Measurements from ENCODE around the gene ALDH1A1.

ALDH1A1 gene

DNA sequence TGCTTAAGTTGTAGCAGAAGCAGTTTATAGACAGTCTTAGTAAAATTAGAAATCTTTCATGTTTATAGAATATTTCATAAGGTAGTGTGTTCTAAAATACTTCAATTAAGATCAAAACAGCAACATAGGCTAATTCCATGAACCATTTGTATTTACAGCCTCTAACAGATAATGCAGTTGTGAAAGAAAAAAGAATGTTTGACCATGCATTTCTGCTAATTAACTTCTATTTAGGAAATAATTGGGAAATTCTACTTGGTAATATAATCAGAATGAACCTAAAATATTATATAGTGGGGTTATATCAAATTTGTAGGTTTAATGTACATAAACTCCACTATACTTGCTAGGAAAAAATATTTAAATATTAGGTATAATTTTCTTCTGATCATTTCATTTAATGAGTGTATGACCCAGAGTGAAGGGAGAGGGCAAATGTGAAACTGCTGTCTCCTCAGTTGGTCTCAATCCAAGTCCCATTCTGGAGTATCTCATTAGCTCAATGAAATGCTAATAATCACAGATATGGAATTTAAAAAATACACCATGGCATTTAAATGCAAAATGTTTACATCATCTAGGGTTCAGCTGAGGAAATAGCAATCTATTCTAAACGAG, 34.9 kb downstream of the ALDH1A1 start:
- DNase-seq (ENCODE audit: low read depth) = no peak

DNA sequence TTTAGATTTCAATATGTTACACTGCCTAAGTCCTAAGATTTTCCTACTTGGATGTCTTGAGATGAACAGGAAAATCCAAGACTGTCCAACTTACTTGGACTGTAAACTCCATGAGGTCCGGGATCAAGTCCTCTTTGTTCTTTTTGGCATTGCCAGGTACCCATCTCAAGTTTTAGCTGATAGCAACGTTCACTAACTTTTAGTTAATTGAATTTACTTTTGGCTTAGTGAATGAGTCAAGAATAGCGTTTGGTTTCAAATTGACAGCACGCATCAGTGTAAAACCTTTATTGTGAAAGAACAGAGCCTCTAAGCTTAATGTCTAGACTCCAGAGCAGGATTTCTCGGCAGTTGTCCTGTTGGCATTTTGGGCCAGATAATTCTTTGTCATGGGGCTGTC, 37.2 kb downstream of the ALDH1A1 start:
- no peak for DNase-seq (ENCODE audit: low read depth)

DNA sequence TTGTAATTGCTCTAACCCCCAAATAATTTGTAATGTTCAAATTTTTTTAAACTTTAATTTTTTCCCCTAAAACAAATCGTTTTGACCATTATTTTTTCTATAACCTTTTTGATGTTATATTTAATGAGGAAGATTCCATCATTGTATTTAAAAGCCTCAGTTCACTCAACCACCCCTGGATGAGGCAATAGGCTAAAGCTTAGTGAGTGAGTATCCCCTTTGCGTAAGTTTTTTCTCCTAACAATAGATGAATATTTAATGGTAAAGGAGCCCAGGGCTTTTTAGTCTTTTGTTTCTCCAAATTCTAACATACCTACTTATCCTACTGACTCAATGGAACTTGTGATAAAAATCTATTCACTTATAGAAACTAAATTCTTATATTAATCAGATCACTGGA, 38.1 kb downstream of the ALDH1A1 start:
- DNase-seq (ENCODE audit: low read depth) = no peak

DNA sequence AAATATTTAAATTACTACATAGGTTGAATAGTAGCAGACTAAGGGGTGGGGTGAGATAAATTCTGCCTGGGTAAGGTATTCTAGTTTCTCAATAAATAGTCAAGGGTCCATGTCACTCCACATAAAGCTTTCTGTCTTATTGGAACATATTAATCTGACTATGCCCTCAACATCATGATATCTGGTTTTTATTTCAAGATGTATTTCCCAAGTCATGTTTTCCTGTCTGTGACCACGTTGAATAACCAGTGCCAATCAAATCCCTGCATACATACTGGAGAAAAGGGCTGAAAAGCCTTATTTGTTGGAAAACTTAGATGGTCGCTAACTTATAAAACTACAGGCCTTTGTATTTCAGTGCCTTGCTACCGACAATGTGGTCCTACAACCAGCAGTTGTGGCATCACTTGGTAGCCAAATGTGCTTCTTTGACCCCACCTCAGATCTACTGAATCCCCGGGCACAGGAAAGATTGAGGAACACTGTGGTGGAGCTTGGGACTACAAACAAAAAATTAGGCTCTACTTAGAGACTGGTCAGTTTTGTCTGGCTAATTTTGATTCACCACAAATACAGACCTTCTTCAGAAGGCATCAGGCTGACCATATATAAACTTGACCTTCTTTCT, 39.4 kb downstream of the ALDH1A1 start:
- no peak for DNase-seq (ENCODE audit: low read depth)

DNA sequence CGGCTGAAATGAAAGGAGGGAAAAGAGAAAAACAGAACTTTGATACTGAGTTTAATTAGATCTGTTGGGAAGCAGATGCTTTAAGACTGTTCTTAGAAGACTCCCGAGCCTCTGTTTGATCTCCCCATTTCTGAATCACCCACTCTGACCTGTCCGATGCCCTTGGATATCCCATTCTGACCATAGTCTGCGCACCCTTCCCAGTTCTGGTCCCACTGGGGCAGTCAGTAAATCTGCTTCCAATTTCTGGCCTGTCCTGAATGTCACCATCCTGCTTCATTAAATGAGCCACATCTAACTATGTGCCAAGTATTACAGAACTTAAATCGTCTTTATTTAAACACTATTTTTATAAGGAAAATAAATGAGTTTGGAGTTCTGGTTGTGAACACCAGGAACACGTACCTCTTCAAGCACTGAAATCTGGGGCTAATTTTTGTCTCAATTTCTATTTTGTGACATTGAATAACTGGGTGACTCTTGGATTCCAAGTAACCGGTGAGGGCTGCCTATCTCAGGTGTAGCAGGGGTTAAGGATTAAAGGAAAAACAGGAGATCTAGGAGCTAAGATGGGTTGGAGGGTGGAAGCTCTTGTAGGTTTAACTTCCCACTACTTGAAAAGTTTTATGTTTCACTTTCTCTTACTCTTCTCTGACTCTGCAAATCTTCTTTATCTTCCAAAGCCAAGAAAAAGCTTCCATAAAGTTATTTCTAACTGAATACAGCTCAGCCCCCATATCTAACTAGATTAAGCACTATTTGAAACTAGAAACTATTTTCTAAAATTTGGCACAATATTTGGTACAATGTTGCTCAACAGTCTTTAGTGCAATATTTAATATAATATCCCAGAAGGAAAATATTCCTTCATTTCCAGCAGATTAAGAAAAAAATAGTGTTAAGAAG, 40.1 kb downstream of the ALDH1A1 start:
- DNase-seq (ENCODE audit: low read depth) = no peak

DNA sequence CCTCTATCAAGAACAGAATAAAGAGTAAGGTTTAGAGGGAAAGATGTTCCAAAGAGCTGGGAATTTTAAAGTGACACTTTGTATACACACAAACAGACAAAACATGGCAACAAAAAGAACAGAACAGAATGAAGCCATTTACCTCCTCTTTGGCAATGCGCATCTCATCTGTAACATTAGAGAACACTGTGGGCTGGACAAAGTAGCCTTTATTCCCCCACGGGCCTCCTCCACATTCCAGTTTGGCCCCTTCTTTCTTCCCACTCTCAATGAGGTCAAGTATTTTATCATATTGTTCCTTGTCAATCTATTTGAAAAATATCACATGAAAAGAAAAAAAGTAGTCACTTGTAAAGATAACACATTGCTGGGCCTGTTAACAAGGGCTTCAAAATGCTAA, 41.0 kb downstream of the ALDH1A1 start:
- DNase-seq (ENCODE audit: low read depth) = no peak

DNA sequence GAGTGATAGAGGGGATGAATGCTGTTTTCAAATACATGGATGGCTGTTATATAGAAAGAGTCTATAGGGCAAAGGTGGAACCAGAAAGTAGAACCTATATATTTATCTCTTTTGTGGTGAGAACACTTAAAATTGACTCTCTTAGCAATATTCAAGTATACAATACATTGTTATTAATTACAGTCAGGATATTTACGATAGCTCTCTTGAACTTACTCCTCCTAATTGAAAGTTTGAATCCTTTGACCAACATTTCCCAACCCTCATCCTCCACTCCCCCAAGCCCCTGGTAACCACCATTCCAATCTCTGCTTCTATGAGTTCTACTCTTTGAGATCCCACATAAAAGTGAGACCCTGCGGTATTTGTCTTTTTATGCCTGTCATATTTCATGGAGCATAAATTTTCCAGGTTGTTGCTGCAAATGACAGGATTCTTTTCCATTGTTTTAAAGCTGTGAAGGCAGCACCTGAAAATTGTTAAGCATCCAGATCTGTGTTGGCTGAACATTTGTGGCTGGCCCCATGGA, 41.5 kb downstream of the ALDH1A1 start:
- no peak for DNase-seq (ENCODE audit: low read depth)

DNA sequence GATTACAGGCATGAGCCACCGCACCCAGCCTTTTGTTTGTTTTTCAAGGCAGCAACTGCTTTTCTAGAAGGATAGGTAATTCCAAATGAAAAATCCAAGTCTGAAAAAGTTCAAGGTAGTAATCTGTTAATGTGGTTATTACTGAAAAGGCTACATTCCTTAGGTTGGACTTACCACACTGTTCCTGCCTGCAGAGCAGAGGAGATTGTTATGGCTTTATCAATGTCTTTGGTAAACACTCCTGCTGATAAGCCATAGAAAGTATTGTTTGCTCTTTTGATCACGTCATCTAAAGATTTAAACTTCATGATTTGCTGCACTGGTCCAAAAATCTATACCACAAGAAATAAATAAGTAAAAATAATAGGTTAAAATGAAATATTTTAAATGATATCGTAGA, 43.4 kb downstream of the ALDH1A1 start:
- no peak for DNase-seq (ENCODE audit: low read depth)

DNA sequence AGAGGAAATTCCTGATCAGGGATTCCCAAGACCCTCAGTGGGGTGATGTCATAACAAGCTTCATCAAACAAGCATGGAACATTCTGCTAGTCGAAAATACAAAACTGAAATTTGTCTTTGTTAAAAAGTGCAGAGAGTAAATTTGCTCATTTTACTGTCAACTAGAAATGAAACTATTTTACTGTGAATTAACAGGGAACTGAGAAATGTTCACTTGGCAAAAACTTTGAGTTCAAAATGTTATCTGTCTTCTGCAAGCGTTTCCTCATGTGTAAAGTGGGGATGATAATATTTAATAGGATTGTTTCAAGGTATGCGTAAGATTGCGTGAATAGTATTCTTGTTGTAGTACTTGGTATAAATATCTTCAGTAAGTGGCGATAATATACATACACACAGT, 45.4 kb downstream of the ALDH1A1 start:
- DNase-seq (ENCODE audit: low read depth) = no peak

DNA sequence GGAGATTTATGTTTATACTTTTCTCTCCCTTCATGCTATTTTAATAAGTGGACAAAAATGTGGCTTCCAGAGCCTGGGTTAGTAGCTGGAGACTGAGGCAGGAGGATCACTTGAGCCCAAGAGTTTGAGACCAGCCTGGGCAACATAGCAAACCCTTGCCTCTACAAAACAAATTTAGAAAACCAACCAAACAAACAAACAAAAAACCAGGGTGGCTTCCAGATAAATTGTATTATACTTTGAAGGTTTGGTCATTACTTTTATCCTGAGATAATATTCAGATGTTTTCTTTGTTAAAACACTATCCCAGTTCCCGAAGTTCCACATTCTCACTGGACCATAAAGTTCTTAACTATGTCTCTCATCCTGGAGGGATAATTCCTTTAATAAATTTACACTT, 46.0 kb downstream of the ALDH1A1 start:
- no peak for DNase-seq (ENCODE audit: low read depth)

DNA sequence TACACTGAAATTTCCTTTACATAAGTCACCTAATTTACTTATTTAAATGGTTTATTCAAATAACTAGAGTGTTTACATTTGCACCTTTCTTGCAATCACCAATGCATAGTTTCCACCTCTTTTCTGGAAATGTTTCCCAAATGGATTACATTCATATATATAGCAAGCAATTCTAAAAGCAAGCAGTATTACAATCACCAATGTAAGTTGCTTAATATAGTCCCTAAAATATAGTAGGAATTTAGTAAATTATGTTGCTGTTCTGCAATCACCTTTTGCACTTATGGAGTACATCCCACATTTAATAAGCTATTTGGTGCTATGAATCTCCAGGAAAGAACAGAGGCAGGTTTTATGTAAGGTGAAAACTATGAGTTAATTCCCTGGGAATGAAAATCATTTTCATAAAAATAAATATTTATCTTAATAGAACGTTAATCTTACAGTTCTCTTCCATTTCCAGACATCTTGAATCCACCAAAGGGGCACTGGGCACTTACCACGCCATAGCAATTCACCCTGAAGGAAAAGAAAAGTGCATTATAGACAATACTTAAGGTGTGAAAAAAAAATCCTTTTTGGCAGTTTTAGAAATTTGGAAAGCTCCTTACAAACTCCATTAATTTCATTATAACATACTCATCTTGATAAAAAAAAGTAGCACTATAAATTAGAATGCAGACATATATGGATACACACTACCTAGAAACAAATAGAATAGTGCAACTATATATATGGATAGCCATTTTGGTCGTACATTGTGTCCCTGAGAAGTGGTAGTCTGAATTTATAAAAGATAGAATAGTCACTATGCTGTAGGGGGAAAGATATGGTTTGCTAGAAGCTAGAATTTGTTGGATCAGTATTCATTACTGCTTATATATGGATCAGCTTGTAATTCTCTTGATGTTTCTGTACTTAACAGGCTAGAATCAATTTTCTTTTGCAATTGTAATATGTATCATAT, 47.1 kb downstream of the ALDH1A1 start:
- DNase-seq (ENCODE audit: low read depth) = no peak

DNA sequence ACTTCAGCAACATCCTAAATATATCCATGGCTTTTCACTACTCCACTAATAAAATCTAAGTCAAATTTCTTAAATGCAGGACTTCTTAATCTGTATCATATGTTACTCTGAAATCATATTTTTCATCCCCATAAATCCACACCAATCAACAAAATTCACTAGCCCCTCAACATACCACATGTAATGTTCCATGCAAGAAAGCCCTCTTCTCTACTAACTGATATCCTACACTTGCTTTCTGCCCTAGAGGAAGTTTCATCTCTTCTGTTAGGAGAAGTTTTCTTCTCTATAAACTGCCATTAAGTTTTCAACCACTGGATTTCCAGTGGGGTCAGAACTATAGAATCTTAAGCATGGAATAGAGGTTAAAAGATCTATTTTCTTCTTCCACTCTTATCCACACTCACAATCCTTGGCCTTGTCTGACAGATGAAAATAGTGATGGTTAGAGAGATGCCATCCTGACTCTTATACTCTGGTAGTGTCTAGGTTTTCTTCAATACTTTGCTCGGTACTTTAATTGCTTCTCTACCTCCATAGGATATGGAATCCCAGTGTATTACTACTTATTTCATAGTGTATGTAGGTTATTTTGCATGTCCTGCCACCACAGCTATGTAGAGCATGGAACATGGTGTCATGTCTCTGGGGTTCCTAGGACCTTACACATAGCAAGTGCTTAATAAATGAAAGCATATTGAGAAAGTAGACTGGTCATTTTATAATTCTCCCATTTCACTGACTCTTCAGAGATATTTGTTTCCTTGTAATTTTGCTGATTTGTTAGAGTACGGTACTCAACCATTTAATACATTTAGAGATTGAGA, 48.4 kb downstream of the ALDH1A1 start:
- DNase-seq (ENCODE audit: low read depth) = no peak

DNA sequence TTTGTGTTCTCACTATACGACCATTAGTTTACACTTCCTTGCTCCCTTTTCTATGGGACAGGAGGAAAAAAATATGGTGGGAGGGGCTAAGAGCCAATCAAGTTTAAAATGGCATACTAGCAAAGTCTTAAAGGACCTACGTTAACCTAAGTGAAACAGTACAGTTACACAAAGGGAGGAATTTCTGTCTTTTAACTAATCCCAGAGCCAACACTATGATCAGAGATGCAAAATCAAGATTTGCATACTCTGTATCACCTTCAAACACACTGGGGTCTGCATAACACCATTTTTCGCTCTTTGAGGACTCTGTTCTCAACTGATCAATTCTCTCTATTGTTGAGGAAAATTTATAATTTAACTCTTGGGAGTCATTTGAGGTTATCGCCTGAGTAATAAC, 49.8 kb downstream of the ALDH1A1 start:
- no peak for DNase-seq (ENCODE audit: low read depth)

DNA sequence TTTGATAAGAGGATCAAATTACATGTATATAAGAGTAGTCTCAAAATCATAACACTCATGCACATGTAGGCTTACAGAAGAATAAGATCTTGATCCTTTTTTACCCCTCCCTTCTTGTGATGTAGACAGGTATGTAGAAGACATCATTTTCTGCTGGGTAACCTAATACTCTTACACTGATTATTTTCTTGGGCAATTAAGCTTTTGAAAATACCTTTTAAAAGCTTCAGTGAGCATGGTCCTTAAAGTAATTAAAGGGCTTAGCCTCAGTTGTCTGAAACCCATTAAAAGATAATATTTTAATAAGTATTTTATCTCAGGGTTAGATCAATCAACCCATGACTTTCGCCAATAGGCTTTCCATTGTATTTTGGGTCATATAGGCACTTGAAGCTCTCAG, 50.6 kb downstream of the ALDH1A1 start:
- no peak for DNase-seq (ENCODE audit: low read depth)

DNA sequence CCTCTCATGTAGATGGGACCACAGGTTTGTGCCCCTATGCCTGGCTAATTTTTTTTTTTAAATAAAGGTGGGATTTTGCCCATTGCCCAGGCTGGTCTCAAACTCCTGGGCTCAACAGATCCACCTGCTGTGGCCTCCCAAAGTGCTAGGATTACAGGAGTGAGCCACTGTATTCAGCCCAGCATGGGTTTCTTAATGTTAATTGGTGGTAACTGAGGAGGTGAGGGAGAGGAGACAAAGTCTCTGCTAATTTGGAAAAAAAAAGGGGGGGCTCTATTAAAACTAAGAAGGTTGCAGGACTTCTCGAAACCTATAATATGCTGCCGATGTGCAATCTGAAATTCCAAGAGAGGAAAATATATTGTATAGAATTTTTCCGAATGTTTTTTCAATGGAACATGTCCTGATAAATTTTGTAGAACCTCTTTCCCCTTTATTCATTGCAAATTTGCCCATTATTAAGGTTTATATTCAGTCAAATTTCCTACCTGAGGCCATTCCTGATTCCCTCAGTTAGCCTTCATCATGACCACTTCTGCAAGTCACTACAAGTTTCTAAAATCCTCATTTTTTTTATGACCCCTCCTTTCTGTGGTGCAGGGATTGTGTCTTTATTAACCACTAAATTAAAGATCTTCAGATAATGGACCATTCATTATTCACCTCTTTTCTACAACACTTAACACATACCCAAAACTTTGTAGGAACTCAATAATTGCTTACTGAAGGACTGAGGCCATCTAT, 52.9 kb downstream of the ALDH1A1 start:
- DNase-seq (ENCODE audit: low read depth) = no peak

DNA sequence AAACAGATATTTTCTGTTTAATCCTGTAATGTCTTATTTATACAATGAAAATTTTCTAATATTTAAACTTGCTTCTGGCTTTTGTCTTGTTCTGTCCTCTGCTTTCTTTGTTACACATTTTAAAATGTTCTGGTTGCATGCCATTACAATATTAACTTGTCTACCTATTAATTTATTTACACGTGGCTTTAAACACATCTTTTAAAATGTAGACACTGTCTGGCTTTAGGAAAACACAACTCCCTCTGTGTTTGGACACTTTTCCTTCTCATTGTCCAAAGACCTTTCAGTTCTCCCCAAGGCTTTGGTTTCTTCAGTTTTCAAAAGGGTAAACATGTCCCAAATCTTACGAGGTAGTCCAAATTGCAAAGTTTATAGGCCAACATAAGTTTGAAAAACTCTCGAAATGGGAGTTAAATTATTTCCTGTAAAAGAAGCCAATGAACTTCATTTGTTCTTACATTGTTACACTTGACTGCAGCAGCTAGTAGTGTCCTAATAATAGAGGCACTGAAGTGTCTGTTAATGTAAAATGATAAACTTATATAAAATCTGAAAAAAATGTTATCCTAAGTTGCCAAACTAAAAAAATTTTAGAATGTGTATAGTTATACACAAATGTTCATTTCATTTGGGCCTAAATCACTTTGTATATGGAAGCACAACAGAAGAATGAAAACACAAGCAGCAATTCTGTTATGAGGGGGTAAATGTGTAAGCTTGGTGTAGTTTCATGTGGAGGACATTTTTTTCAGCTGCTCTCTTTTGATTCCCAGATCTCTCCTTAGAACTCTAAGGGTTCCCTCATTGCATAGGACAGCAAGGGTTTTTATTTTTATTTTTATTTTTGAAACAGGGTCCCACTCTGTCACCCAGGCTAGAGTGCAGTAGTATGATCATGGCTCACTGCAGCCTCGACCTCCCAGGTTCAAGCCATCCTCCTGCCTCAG, 53.8 kb downstream of the ALDH1A1 start:
- no peak for DNase-seq (ENCODE audit: low read depth)

DNA sequence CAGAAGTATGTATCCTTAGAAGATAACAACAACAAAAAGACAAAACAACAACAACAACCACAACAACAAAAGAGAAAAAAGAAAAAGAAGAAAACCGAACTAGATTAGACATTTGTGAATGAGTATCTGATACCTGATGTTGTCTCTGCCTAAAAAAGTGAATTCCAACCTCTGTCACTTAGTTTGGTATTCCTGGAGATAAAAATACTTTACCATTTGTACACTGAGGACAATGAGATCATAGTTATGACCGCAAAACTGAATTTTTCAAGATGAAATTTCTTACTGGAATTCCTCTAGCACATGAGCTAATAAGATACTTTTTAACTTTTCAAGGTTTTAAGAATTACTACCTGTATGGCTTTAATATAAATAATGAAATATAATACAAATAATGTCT, 54.5 kb downstream of the ALDH1A1 start:
- DNase-seq (ENCODE audit: low read depth) = no peak

DNA sequence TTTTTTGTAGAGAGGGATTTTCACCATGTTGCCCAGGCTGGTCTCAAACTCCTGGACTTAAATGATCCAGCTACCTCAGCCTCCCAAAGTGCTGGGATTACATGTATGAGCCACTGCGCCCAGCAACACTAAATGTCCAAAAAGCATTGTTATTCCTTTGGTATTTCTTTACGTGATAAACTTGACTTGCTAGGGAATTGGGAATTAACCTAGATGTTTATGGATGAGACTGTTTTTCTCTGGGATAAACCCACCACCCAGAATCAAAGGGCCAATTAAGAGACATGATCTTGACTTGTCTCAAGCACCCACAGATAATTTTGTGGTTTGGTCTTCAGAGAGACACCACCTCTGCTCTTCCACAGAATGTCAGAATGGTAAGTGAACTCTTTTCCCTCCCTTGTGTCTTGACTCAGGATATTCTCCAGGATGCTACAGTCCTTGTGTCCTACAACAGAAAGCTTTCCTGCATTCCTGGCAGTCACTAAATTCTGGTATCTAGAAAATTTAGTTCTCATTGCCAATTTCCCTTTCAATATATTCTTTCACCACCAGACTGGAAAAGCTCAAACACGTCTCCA, 55.7 kb downstream of the ALDH1A1 start:
- DNase-seq (ENCODE audit: low read depth) = no peak

DNA sequence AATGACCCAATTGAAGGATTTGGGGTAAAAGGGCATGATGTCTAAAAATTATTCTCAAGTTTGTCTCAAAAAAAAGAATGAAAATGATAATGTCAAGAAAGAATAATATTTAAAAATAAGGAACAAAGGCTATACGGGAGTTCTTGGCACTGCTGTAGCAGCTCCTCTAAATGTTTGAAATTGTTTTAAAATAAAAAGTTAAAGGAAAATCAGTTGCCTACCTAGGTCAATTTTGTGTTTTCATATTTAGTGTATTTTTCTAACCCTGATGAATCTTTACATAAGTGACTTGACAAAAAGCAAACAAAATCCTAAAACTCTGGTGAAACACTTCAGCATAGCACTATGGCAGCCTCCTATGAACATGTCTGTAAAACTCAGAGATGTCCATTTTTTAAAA, 56.4 kb downstream of the ALDH1A1 start:
- no peak for DNase-seq (ENCODE audit: low read depth)

Measured in stimulated activated CD8-positive, alpha-beta memory T cell treated with anti-CD3 and anti-CD28 coated beads, Interleukin-4, amount 100 ng/mL, for 24 hours (primary cell).